ENCODE results near the gene SCUBE3.

The SCUBE3 gene

GRCh38 chr6:35294308-35294945, 80.7 kb downstream of the SCUBE3 start:
- TF ChIP-seq GATA3 (IDR thresholded peaks at IDR 0.05; ENCODE audit: low read depth, low read length): no peak
- no peak for TF ChIP-seq GATA2 (IDR thresholded peaks at IDR 0.05; ENCODE audit: low read depth, low read length)

GRCh38 chr6:35295036-35295435, 81.3 kb downstream of the SCUBE3 start:
- no peak for TF ChIP-seq GATA3 (IDR thresholded peaks at IDR 0.05; ENCODE audit: low read depth, low read length)
- TF ChIP-seq GATA2 (IDR thresholded peaks at IDR 0.05; ENCODE audit: low read depth, low read length): no peak

GRCh38 chr6:35295521-35296315, 82.0 kb downstream of the SCUBE3 start:
- TF ChIP-seq GATA2 (IDR thresholded peaks at IDR 0.05; ENCODE audit: low read depth, low read length) (no peak), GATA3 (IDR thresholded peaks at IDR 0.05; ENCODE audit: low read depth, low read length) (no peak)

- TF ChIP-seq GATA2 (IDR thresholded peaks at IDR 0.05; ENCODE audit: low read depth, low read length) (no peak), GATA3 (IDR thresholded peaks at IDR 0.05; ENCODE audit: low read depth, low read length) (no peak)
Observed at GRCh38 chr6:35296931-35297600, 83.3 kb downstream of the SCUBE3 start.

- TF ChIP-seq GATA3 (IDR thresholded peaks at IDR 0.05; ENCODE audit: low read depth, low read length) (no peak), GATA2 (IDR thresholded peaks at IDR 0.05; ENCODE audit: low read depth, low read length) (no peak)
Observed at GRCh38 chr6:35297601-35298481, 84.1 kb downstream of the SCUBE3 start, which contains the start of gene DEF6. Gene DEF6, plus strand, starts transcription at chr6:35297818. Its CDS starts 39 bp downstream, at chr6:35297857.

GRCh38 chr6:35298625-35299140, 84.9 kb downstream of the SCUBE3 start:
- TF ChIP-seq GATA2 (IDR thresholded peaks at IDR 0.05; ENCODE audit: low read depth, low read length): no peak

- TF ChIP-seq GATA2 (IDR thresholded peaks at IDR 0.05; ENCODE audit: low read depth, low read length) (no peak), GATA3 (IDR thresholded peaks at IDR 0.05; ENCODE audit: low read depth, low read length) (no peak)
Observed at GRCh38 chr6:35299674-35300073, 85.9 kb downstream of the SCUBE3 start.

GRCh38 chr6:35300848-35301247, 87.1 kb downstream of the SCUBE3 start:
- TF ChIP-seq GATA3 (IDR thresholded peaks at IDR 0.05; ENCODE audit: low read depth, low read length) (no peak), GATA2 (IDR thresholded peaks at IDR 0.05; ENCODE audit: low read depth, low read length) (no peak)
